Osteocyte (in vitro differentiated cells): ENCODE data around the gene SERPINE1. TPM values are rescaled to one million over a fixed set of nuclear protein-coding genes. Genes with fewer than 3 reads are reported as not detected.
"Not testable (repeated sequence)": the region's sequence is repeated elsewhere in the genome, so short reads cannot be mapped to it uniquely, and the experiment has no call there.

Experiments
- DNase-seq: peaks from one replicate; pipeline ENCODE4 v3.0.0; 2021; ENCODE audit warnings: mixed read lengths; ENCODE audit not compliant: unreplicated experiment; ENCODE audit errors: extremely low spot score
- H3K27ac Mint-ChIP-seq: one replicate; pipeline ENCODE4 v1.8.0; 2021; ENCODE audit warnings: mild to moderate bottlenecking, mixed read lengths; ENCODE audit not compliant: unreplicated experiment
- H3K27me3 Mint-ChIP-seq: one replicate; pipeline ENCODE4 v1.8.0; 2021; ENCODE audit warnings: mixed read lengths; ENCODE audit not compliant: unreplicated experiment
- H3K36me3 Mint-ChIP-seq: one replicate; pipeline ENCODE4 v1.8.0; 2021; ENCODE audit warnings: mixed read lengths; ENCODE audit not compliant: unreplicated experiment
- H3K4me1 Mint-ChIP-seq: one replicate; pipeline ENCODE4 v1.8.0; 2021; ENCODE audit warnings: mixed read lengths; ENCODE audit not compliant: unreplicated experiment
- H3K4me3 Mint-ChIP-seq: one replicate; pipeline ENCODE4 v1.8.0; 2021; ENCODE audit warnings: mild to moderate bottlenecking, moderate library complexity, mixed read lengths; ENCODE audit not compliant: unreplicated experiment
- H3K9me3 Mint-ChIP-seq: one replicate; pipeline ENCODE4 v1.8.0; 2021; ENCODE audit warnings: mixed read lengths; ENCODE audit not compliant: unreplicated experiment
- CTCF ChIP-seq: fragments of 200-600 bp; sonication (generic); IDR thresholded peaks from 2 replicates; pipeline ENCODE4 v1.5.0; 2021; ENCODE audit warnings: antibody characterized with exemption, mild to moderate bottlenecking, moderate library complexity
- total RNA-seq: library from RNA; stranded (reverse); gene quantifications from 2 replicates; pipeline ENCODE4 v1.2.1, GENCODE V29; 2021

Gene SERPINE1
- total RNA-seq, 1 donor from 2014 or later, result 328 TPM

- no peak for TF ChIP-seq CTCF
- Mint-ChIP-seq H3K9me3 (no peaks in the 10 kb centered on the region), H3K36me3 (no peaks in the 10 kb centered on the region), H3K4me3 (no peak overlapping the region), H3K27ac (peak overlapping the region; percentile 96), H3K4me1 (peaks cover 64% of the 10 kb centered on the region), H3K27me3 (no peaks in the 10 kb centered on the region)
- DNase-seq, result peak; percentile 88
Measured at GRCh38 chr7:101112233-101112632, 14.7 kb upstream of the SERPINE1 start.

DNA sequence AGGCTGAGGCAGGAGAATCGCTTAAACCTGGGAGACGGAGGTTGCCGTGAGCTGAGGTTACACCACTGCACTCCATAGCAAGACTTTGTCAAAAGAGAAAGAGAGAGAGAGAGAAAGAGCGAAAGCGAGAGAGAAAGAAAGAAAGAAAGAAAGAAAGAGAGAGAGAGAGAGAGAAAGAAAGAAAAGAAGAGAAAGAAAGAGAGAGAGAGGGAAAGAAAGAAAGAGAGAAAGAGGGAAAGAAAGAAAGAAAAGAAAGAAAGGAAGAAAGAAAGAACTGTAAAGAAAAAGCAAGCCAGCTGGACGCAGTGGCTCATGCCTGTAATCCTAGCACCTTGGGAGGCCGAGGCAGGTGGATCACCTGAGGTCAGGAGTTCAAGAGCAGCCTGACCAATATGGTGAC is 13.8 kb upstream of the SERPINE1 start:
- H3K27me3 Mint-ChIP-seq, H3K9me3 Mint-ChIP-seq, DNase-seq, H3K36me3 Mint-ChIP-seq, H3K4me3 Mint-ChIP-seq: not testable (repeated sequence)
- Mint-ChIP-seq H3K4me1 (peaks cover 70% of the 10 kb centered on the region), H3K27ac (peak overlapping the region; percentile 96)

- H3K4me3 Mint-ChIP-seq, result no peak overlapping the region
- no peak for DNase-seq
- TF ChIP-seq CTCF, result no peak
- H3K27me3 Mint-ChIP-seq, result no peaks in the 10 kb centered on the region
- H3K9me3 Mint-ChIP-seq, result no peaks in the 10 kb centered on the region
- no peaks in the 10 kb centered on the region for H3K36me3 Mint-ChIP-seq
- peaks cover 71% of the 10 kb centered on the region for H3K4me1 Mint-ChIP-seq
- H3K27ac Mint-ChIP-seq, result peak overlapping the region; percentile 75
Measured at GRCh38 chr7:101113836-101114235, 13.1 kb upstream of the SERPINE1 start.

DNA sequence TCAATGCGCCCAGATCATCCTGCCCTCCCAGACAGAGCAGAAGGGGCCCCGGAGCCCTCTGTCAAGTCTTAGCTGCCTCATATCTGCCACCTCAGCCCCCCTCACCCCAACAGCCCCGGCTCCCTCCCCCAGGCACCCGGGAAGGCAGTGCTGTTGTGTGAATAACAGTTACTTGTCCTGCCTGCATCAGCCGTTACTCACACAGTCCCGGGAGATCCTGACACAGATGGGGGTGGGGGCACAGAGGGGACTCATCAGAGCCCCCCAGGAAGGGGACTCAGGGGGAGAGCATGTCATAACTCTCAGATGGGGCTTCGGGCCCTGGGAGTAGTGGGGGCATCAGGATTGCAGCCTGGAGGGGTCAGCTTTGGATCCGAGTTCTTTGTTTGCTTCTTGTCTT is 12.4 kb upstream of the SERPINE1 start:
- H3K9me3 Mint-ChIP-seq, result no peaks in the 10 kb centered on the region
- no peak for DNase-seq
- H3K36me3 Mint-ChIP-seq, result no peaks in the 10 kb centered on the region
- no peaks in the 10 kb centered on the region for H3K27me3 Mint-ChIP-seq
- H3K27ac Mint-ChIP-seq, result peak overlapping the region; percentile 75
- no peak for TF ChIP-seq CTCF
- peaks cover 68% of the 10 kb centered on the region for H3K4me1 Mint-ChIP-seq
- H3K4me3 Mint-ChIP-seq, result no peak overlapping the region

- no peaks in the 10 kb centered on the region for H3K36me3 Mint-ChIP-seq
- no peak overlapping the region for H3K4me3 Mint-ChIP-seq
- peak overlapping the region; percentile 47 for H3K27ac Mint-ChIP-seq
- no peaks in the 10 kb centered on the region for H3K9me3 Mint-ChIP-seq
- no peaks in the 10 kb centered on the region for H3K27me3 Mint-ChIP-seq
- no peak for TF ChIP-seq CTCF
- DNase-seq, result no peak
- H3K4me1 Mint-ChIP-seq, result peaks cover 71% of the 10 kb centered on the region
Measured at GRCh38 chr7:101115215-101115614, 11.7 kb upstream of the SERPINE1 start.

DNA sequence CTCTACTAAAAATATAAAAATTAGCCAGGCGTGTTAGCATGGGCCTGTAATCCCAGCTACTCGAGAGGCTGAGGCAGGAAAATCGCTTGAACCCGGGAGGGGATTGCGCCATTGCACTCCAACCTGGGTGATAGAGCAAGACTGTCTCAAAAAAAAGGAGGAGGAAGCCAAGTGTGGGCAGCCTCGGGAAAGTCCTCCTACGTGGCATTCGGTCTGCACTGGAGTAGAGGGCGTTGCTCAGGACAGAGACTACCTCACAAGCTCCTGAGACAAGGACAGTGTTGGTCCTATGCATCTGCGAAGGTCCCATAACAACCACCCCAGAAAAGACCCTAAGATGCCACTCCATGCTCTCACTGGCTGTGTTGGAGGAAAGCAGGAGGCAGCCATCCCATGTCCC is 10.0 kb upstream of the SERPINE1 start:
- Mint-ChIP-seq H3K4me3 (no peak overlapping the region), H3K27me3 (no peaks in the 10 kb centered on the region), H3K27ac (peak overlapping the region; percentile 92)

More for the DNA sequence above, 10.0 kb upstream of the SERPINE1 start:
- no peak for DNase-seq
- Mint-ChIP-seq H3K36me3 (no peaks in the 10 kb centered on the region), H3K4me1 (peaks cover 68% of the 10 kb centered on the region), H3K9me3 (no peaks in the 10 kb centered on the region)
- no peak for TF ChIP-seq CTCF
